Caco-2 (cell line): ENCODE data around the gene CDK10. TPM values are rescaled to one million over a fixed set of nuclear protein-coding genes. Genes with fewer than 3 reads are reported as not detected.
A peak's percentile ranks its signal among the peaks of the same experiment; 100 is the strongest.

Experiments used
- BruUV-seq: library from RNA; stranded (reverse); fragments of 400-500 nt; replicated peaks from 2 replicates; lab custom pipeline; 2021; lab: Mats Ljungman, UMichigan
- CTCF ChIA-PET: fragments of 300-600 bp; sonication (Branson Sonifier 250); formaldehyde crosslinking; loops from one replicate; lab custom pipeline; 2022; ENCODE audit warnings: antibody characterized with exemption; lab: Charles Lee
- POLR2A ChIA-PET: fragments of 300-600 bp; sonication (Branson Sonifier 250); formaldehyde crosslinking; loops from one replicate; lab custom pipeline; 2022; ENCODE audit warnings: antibody characterized with exemption; lab: Charles Lee
- DNase-seq, 2 experiments: peaks; one replicate each; pipeline versions ENCODE4 v3.0.0 to v3.0.0-alpha.2; 2020 to 2022
- H3K27me3 ChIP-seq: replicated peaks from 2 replicates; pipeline ENCODE4 v1.6.0; 2011; ENCODE audit warnings: low read length; ENCODE audit not compliant: control insufficient read depth, insufficient read depth
- H3K36me3 ChIP-seq: 2 replicates; pipeline ENCODE4 v1.5.1; 2011; ENCODE audit warnings: low read length; ENCODE audit not compliant: control insufficient read depth, insufficient read depth
- H3K4me1 ChIP-seq: fragments of 250-450 bp; sonication (Bioruptor Pico); 2 replicates; pipeline ENCODE4 v1.5.1; 2020; ENCODE audit warnings: mild to moderate bottlenecking
- H3K4me3 ChIP-seq: 2 replicates; pipeline ENCODE4 v1.5.1; 2011; ENCODE audit warnings: low read depth, mild to moderate bottlenecking, control low read depth, low read length
- H3K9me3 ChIP-seq: fragments of 250-450 bp; sonication (Bioruptor Pico); 2 replicates; pipeline ENCODE4 v1.5.1; 2020; ENCODE audit warnings: mild to moderate bottlenecking, moderate library complexity
- H3K27ac Mint-ChIP-seq: one replicate; pipeline ENCODE4 v1.8.0; 2022; ENCODE audit warnings: mixed read lengths; ENCODE audit not compliant: unreplicated experiment
- H3K27me3 Mint-ChIP-seq: one replicate; pipeline ENCODE4 v1.8.0; 2022; ENCODE audit warnings: mixed read lengths; ENCODE audit not compliant: insufficient read depth, unreplicated experiment
- H3K36me3 Mint-ChIP-seq: one replicate; pipeline ENCODE4 v1.8.0; 2022; ENCODE audit warnings: mild to moderate bottlenecking, mixed read lengths; ENCODE audit not compliant: insufficient read depth, unreplicated experiment
- H3K4me1 Mint-ChIP-seq: one replicate; pipeline ENCODE4 v1.8.0; 2022; ENCODE audit warnings: low read depth, mixed read lengths; ENCODE audit not compliant: unreplicated experiment
- H3K4me3 Mint-ChIP-seq: one replicate; pipeline ENCODE4 v1.8.0; 2022; ENCODE audit warnings: mild to moderate bottlenecking, moderate library complexity, mixed read lengths; ENCODE audit not compliant: unreplicated experiment
- H3K9me3 Mint-ChIP-seq: one replicate; pipeline ENCODE4 v1.8.0; 2022; ENCODE audit warnings: mixed read lengths; ENCODE audit not compliant: unreplicated experiment
- CTCF ChIP-seq, 2 experiments: fragments of 200-600 bp in 1 of 2; IDR thresholded peaks; 1 replicate in 1 of 2; 2 replicates in 1 of 2; pipeline versions ENCODE4 v1.5.1 to v1.8.0; 2011 to 2022; ENCODE audit warnings: antibody characterized with exemption in 1 of 2, control low read depth in 1 of 2, inconsistent platforms in 1 of 2, low read depth in 1 of 2, low read length in 1 of 2, mild to moderate bottlenecking in 1 of 2, moderate library complexity in 1 of 2; ENCODE audit not compliant: insufficient read depth in 1 of 2, severe bottlenecking in 1 of 2, unreplicated experiment in 1 of 2
- intact Hi-C: fragments of 100-400 bp; cut with micrococcal nuclease; formaldehyde crosslinking; loops from one replicate; pipeline ENCODE4 v1.10.0; 2022; ENCODE audit not compliant: unreplicated experiment
- total RNA-seq: library from RNA; stranded (reverse); gene quantifications from 2 replicates; pipeline ENCODE4 v1.2.3, GENCODE V29; 2022

CDK10 gene
- total RNA-seq, 1 experiment from 2014 or later, result 135 TPM

DNA sequence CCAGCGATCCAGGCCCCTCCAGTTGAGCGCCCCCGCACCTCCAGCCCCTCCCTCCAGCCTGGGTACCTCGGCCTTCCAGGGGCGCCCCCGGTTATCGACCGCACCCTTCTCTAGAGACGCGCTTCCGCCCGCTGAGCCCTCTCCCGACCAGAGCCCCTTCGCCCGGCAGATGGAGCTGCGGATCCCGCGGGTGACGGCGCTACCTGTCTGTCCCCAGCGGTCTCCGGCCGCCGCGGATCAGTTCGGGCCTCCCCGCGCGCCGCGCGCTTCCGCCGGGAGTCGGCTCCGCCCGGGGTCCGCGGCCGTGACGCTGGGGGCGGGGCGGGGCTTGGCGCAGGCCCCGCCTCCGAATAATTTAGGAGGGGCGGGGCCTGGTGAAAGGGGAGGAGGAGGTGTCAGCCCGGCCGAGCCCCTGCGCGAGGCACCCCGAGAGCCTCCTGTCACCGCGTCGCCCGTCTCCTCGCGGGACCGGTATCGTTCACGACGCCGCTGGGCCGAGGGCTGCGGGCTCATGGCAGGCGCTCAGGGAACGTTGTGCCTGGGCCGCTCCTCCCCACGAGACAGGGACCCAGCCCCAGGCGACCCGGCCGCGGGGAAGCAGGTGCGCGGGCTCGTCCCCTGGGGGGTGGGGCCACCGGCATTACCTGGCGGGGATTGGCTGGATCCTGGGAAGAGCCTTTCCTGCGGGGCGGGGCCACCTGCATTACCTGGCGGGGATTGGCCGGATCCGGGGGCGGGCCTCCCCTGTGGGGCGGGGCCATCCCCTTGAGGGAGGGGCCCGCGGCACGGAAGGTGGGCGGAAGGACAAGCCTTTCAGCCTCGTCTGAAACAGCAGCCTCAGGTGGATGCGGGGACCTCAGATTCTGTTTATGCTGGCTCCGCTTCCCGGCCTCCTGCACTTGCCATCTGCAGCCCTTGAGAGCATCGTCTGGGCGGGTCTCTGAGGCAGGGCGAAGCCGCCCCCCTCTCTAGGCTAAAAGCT lies 15.2 kb downstream of the CDK10 start, which contains the start of gene SPATA2L:
SPATA2L (minus strand) TSS at position 281 of the 982 bp plus-strand sequence. CDS start 473 bp downstream, outside the sequence.
- peak; percentile 41 to 72 for TF ChIP-seq CTCF (IDR thresholded peaks at IDR 0.05; ENCODE audit: insufficient read depth in 1 of 2, low read depth in 1 of 2, low read length in 1 of 2, severe bottlenecking in 1 of 2, unreplicated experiment in 1 of 2)
- Mint-ChIP-seq H3K4me3 (peak within 1 kb of the TSS; percentile 83), H3K27ac (peak within 1 kb of the TSS; percentile 77), H3K4me1 (peaks cover 7% of the 10 kb centered on the region), H3K27me3 (no peaks in the 10 kb centered on the region), H3K36me3 (peaks cover 48% of the 10 kb centered on the region), H3K9me3 (no peaks in the 10 kb centered on the region)
- peaks cover 4% of the 10 kb centered on the region; the same call in 1 of the 2 replicates for H3K4me1 ChIP-seq
- ChIA-PET POLR2A (interaction anchor here (0.5 to 1.1 kb wide), 3 partner anchors 14 to 221 kb away, joined by 3 to 5 read pairs (median 4); partner anchors contain the start of gene TCF25), CTCF (interaction anchor here (0.7 to 2.7 kb wide), 13 partner anchors 9 to 938 kb away, joined by 4 to 24 read pairs (median 7); partner anchors contain the start of genes CDK10 and TCF25)
- H3K4me3 ChIP-seq, result peak within 1 kb of the TSS; percentile 87
- DNase-seq, result peak; percentile 99 to 100
- no peaks in the 10 kb centered on the region for H3K9me3 ChIP-seq
- no peaks in the 10 kb centered on the region for H3K27me3 ChIP-seq
- BruUV-seq, result no TSS peak
- intact Hi-C loops, result loop anchor here (1.0 to 5.0 kb wide), 3 partner anchors 10 to 44 kb away; partner anchors contain the start of genes CHMP1A, SPATA33 and VPS9D1
- H3K36me3 ChIP-seq, result no peaks in the 10 kb centered on the region

DNA sequence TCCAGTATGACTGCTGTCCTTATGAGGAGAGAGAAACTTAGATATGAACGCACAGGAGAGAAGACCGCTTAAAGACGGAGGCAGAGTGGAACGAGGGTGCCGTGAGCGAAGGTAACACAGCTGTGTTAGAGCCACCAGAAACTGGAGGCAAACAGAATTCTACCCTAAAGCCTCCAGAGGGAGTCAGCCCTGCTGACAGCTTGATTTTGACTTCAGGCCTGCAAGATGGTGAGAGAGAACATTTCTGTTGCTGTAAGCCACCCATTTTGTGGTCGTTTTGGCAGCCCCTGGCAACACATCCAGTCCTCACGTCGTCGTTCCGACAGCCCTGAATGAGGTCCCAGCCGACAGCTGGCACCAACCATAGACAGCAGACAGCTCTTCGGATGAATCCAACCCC lies 17.8 kb downstream of the CDK10 start:
- no peaks in the 10 kb centered on the region for H3K36me3 ChIP-seq
- Mint-ChIP-seq H3K9me3 (no peaks in the 10 kb centered on the region), H3K27ac (no peak overlapping the region), H3K4me3 (no peak overlapping the region), H3K4me1 (peaks cover 2% of the 10 kb centered on the region), H3K27me3 (no peaks in the 10 kb centered on the region), H3K36me3 (peaks cover 28% of the 10 kb centered on the region)
- H3K27me3 ChIP-seq, result no peaks in the 10 kb centered on the region
- DNase-seq, result no peak
- peak in 1 of 2 experiments; percentile 4 for TF ChIP-seq CTCF (IDR thresholded peaks at IDR 0.05; ENCODE audit: insufficient read depth in 1 of 2, low read depth in 1 of 2, low read length in 1 of 2, severe bottlenecking in 1 of 2, unreplicated experiment in 1 of 2)
- H3K4me3 ChIP-seq, result no peak overlapping the region
- intact Hi-C loops, result loop anchor here (5.0 kb wide), 1 partner anchor 47 kb away; the partner anchor contains the start of genes CHMP1A and SPATA33
- no peaks in the 10 kb centered on the region for H3K9me3 ChIP-seq
- POLR2A ChIA-PET, result interaction anchor here (0.7 kb wide), 1 partner anchor 68 kb away, joined by 9 read pairs; no protein-coding TSS in a partner anchor
- CTCF ChIA-PET, result interaction anchor here (0.9 kb wide), 1 partner anchor 157 kb away, joined by 4 read pairs; no protein-coding TSS in a partner anchor
- H3K4me1 ChIP-seq, result peaks cover 4% of the 10 kb centered on the region; the same call in 1 of the 2 replicates
- no TSS peak for BruUV-seq

GRCh38 chr16:89705006-89705405 lies 18.5 kb downstream of the CDK10 start:
- TF ChIP-seq CTCF (IDR thresholded peaks at IDR 0.05; ENCODE audit: insufficient read depth in 1 of 2, low read depth in 1 of 2, low read length in 1 of 2, severe bottlenecking in 1 of 2, unreplicated experiment in 1 of 2), result no peak
- Mint-ChIP-seq H3K9me3 (no peaks in the 10 kb centered on the region), H3K27me3 (no peaks in the 10 kb centered on the region), H3K4me1 (no peaks in the 10 kb centered on the region), H3K36me3 (peaks cover 21% of the 10 kb centered on the region), H3K27ac (no peak overlapping the region), H3K4me3 (no peak overlapping the region)
- Histone ChIP-seq H3K9me3 (no peaks in the 10 kb centered on the region), H3K27me3 (no peaks in the 10 kb centered on the region), H3K4me3 (no peak overlapping the region), H3K4me1 (no peaks in the 10 kb centered on the region), H3K36me3 (no peaks in the 10 kb centered on the region)
- POLR2A ChIA-PET, result no interaction called here
- intact Hi-C loops, result no loop called here
- no TSS peak for BruUV-seq
- CTCF ChIA-PET, result no interaction called here
- no peak for DNase-seq
